ENCODE data around the gene SIRT1. TPM values are rescaled to one million over a fixed set of nuclear protein-coding genes. Genes with fewer than 3 reads are reported as not detected.
A peak's percentile ranks its signal among the peaks of the same experiment; 100 is the strongest.

SIRT1 gene
- total RNA-seq, 1 experiment from 2014 or later: 83.8 TPM

DNA sequence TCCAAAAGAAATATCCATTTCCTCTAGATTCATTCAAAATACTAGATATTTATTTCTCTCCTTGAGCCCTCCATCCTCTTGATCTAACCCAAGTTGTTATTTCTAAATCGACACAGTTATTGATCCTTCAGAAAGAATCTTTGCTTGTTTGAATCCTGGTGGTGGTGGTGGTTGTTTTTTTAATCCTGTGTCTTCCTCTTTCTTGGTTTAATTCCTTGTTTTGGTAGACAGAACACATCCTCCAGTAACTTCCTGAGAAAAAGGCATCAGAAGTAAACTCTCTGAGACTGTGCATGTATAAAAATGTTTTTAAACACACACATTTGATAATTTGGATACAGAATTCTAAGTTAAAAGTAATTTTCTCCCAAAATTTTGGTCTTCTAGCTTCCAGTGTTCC is 49.9 kb downstream of the SIRT1 start:
- H3K9ac ChIP-seq (ENCODE audit: extremely low read depth, insufficient read length, low read length): no peak overlapping the region
- H3K79me1 ChIP-seq (ENCODE audit: insufficient read depth, low read depth, low read length, poor library complexity, severe bottlenecking): no peaks in the 10 kb centered on the region
- H3K79me2 ChIP-seq (ENCODE audit: insufficient read depth, low read length): no peaks in the 10 kb centered on the region
- H3K23me2 ChIP-seq (ENCODE audit: insufficient read length, low read depth, low read length, poor library complexity, severe bottlenecking): no peaks in the 10 kb centered on the region
- Mint-ChIP-seq H3K36me3 (ENCODE audit: insufficient read depth in 1 of 3, low read depth in 3 of 3) (peaks cover 5 to 18% (median 5%) of the 10 kb centered on the region in 3 experiments; a peak in 5 of 7 replicates), H3K27ac (peak overlapping the region in 2 of 3 experiments; percentile 39; a peak in 1 of 7 replicates), H3K9me3 (no peaks in the 10 kb centered on the region), H3K4me1 (peaks cover 15 to 22% of the 10 kb centered on the region in 2 experiments), H3K27me3 (ENCODE audit: low read depth) (no peaks in the 10 kb centered on the region), H3K4me3 (no peak overlapping the region)
- no peaks in the 10 kb centered on the region for H3K9me3 ChIP-seq (ENCODE audit: control insufficient read depth, low read depth, low read length)
- no peak overlapping the region for H3K4me2 ChIP-seq (ENCODE audit: insufficient read depth, insufficient read length, low read length)
- H2BK5ac ChIP-seq (ENCODE audit: insufficient read length, low read length): no peak overlapping the region
- no peak overlapping the region for H4K8ac ChIP-seq (replicated peaks; ENCODE audit: insufficient read length, low read depth, low read length)
- H3K27me3 ChIP-seq (ENCODE audit: insufficient read depth, low read length): no peaks in the 10 kb centered on the region
- no peak overlapping the region for H3K56ac ChIP-seq (ENCODE audit: insufficient read length, low read depth, low read length)
- H3K18ac ChIP-seq (ENCODE audit: insufficient read length, low read depth, low read length): no peak overlapping the region
- H4K5ac ChIP-seq (ENCODE audit: insufficient read length, low read depth, low read length): no peak overlapping the region
- H3T11ph ChIP-seq (ENCODE audit: low read length): no peak overlapping the region
- no peak overlapping the region for H2AFZ ChIP-seq (ENCODE audit: low read length)
- H2BK120ac ChIP-seq (ENCODE audit: low read depth, low read length, poor library complexity, severe bottlenecking): no peak overlapping the region
- H2AK5ac ChIP-seq (ENCODE audit: insufficient read length, low read length): no peak overlapping the region
- no peak overlapping the region for H3K23ac ChIP-seq (ENCODE audit: insufficient read length, low read depth, low read length)
- no peak overlapping the region for H2BK20ac ChIP-seq (ENCODE audit: low read depth, low read length, poor library complexity, severe bottlenecking)
- H3K4ac ChIP-seq (ENCODE audit: low read depth, low read length): no peak overlapping the region
- no peaks in the 10 kb centered on the region for H3K4me1 ChIP-seq (ENCODE audit: insufficient read depth, low read length)
- WGBS (ENCODE audit: extremely low coverage, insufficient read length, low lambda C conversion rate): no CpG with 5 or more reads among the region's 1 CpG
- no peak overlapping the region for H2BK15ac ChIP-seq (ENCODE audit: low read depth, low read length)
- H3K14ac ChIP-seq (ENCODE audit: insufficient read depth, low read length): no peak overlapping the region
- H2BK12ac ChIP-seq (ENCODE audit: insufficient read length, low read depth, low read length): no peak overlapping the region
- no peak overlapping the region for H3K27ac ChIP-seq (ENCODE audit: insufficient read length, low read depth, low read length)
- no peaks in the 10 kb centered on the region for H4K20me1 ChIP-seq (ENCODE audit: control insufficient read depth, insufficient read depth, insufficient read length)
- H4K91ac ChIP-seq (ENCODE audit: insufficient read length, low read depth, low read length): no peak overlapping the region
- no peak for TF ChIP-seq CTCF (conservative IDR thresholded peaks at IDR 0.05)
- DNase-seq: no peak
